K562 (cell line): ENCODE measurements around the gene S100A10. TPM values are rescaled to one million over a fixed set of nuclear protein-coding genes. Genes with fewer than 3 reads are reported as not detected.

ENCODE experiments used
- BRCA1 ChIP-seq, 2 experiments: fragments of 450-650 bp in 1 of 2; sonication (generic) in 1 of 2; formaldehyde crosslinking in 1 of 2; IDR thresholded peaks; 2 replicates each; pipeline versions ENCODE4 v1.5.0 to v1.6.1; 2017 to 2020; ENCODE audit warnings: mild to moderate bottlenecking in 1 of 2, missing genetic modification reagents in 1 of 2
- CCAR2 ChIP-seq: fragments of 200-400 bp; formaldehyde crosslinking; IDR thresholded peaks from 2 replicates; pipeline ENCODE4 v1.6.1; 2017; ENCODE audit warnings: mild to moderate bottlenecking, low read depth, low read length
- EP300 ChIP-seq: IDR thresholded peaks from 2 replicates; pipeline ENCODE4 v1.6.1; 2012; ENCODE audit warnings: low read length, improper control_type of control experiment
- FUS ChIP-seq: fragments of 200-400 bp; formaldehyde crosslinking; optimal IDR thresholded peaks from 2 replicates; pipeline ENCODE3; 2017; ENCODE audit warnings: low read depth, low read length
- GATAD2B ChIP-seq: fragments of 450-650 bp; IDR thresholded peaks from 2 replicates; pipeline ENCODE4 v1.6.1; 2017; ENCODE audit warnings: mild to moderate bottlenecking, borderline replicate concordance
- NFRKB ChIP-seq: fragments of 450-650 bp; IDR thresholded peaks from 2 replicates; pipeline ENCODE4 v1.6.1; 2016; ENCODE audit warnings: low read depth
- POLR3G ChIP-seq: IDR thresholded peaks from 2 replicates; pipeline ENCODE4 v1.6.1; 2011; ENCODE audit not compliant: insufficient read length, insufficient replicate concordance; ENCODE audit errors: extremely low read depth
- PURB ChIP-seq: sonication (generic); formaldehyde crosslinking; IDR thresholded peaks from 2 replicates; pipeline ENCODE4 v1.9.0; 2021; ENCODE audit warnings: low read depth, mild to moderate bottlenecking, missing genetic modification reagents
- RBM34 ChIP-seq: fragments of 200-400 bp; formaldehyde crosslinking; IDR thresholded peaks from 2 replicates; pipeline ENCODE4 v1.6.1; 2018; ENCODE audit warnings: low read length, borderline replicate concordance; ENCODE audit not compliant: insufficient read depth
- RNF2 ChIP-seq: sonication (generic); IDR thresholded peaks from 2 replicates; pipeline ENCODE4 v1.6.1; 2016
- TCF3 ChIP-seq: sonication (generic); formaldehyde crosslinking; IDR thresholded peaks from 2 replicates; pipeline ENCODE4 v1.4.0; 2020; ENCODE audit warnings: mild to moderate bottlenecking, missing genetic modification reagents
- ZKSCAN8 ChIP-seq: fragments of 200-800 bp; sonication (Bioruptor generic); IDR thresholded peaks from 2 replicates; pipeline ENCODE4 v1.6.1; 2016; ENCODE audit warnings: missing genetic modification characterization, missing compliant biosample characterization
- ZNF146 ChIP-seq: IDR thresholded peaks from one replicate; pipeline ENCODE4 v1.6.1; 2018; ENCODE audit warnings: missing compliant biosample characterization; ENCODE audit not compliant: unreplicated experiment
- polyA plus RNA-seq, 8 experiments: library from polyadenylated mRNA; depleted of rRNA in 4 of 8; stranded (reverse) in 5 of 8; unstranded in 3 of 8; fragments of >200 nt; fragmentation: Nextera tagmentation in 2 of 8; fragmentation: Illumina TruSeq in 1 of 8; extraction: Ambion mirVana in 2 of 8; extraction: Trizol in 1 of 8; gene quantifications; 2 replicates each; pipeline versions ENCODE4 v1.2.1 to v1.2.3, GENCODE V29; 2011 to 2014; ENCODE audit warnings: inconsistent platforms in 1 of 8, missing spikeins in 1 of 8
- total RNA-seq, 7 experiments: library from RNA; depleted of rRNA in 6 of 7; stranded (reverse); fragments of >200 nt in 6 of 7; fragmentation: Illumina TruSeq in 2 of 7; extraction: Trizol in 2 of 7; gene quantifications; 2 replicates each; pipeline versions ENCODE4 v1.2.1 to v1.2.3, GENCODE V29; 2011 to 2021; ENCODE audit warnings: low replicate concordance in 1 of 7
- TF ChIP-seq, protein P1 (sequence below): fragments of 250-450 bp; sonication (Bioruptor Pico); IDR thresholded peaks from 2 replicates; pipeline ENCODE4 v1.5.0; 2022; ENCODE audit warnings: mild to moderate bottlenecking
- TF ChIP-seq, protein P2 (sequence below): sonication (generic); formaldehyde crosslinking; IDR thresholded peaks from 2 replicates; pipeline ENCODE4 v1.8.0; 2022; ENCODE audit warnings: missing genetic modification reagents, mild to moderate bottlenecking, borderline replicate concordance
- TF ChIP-seq, protein P3 (sequence below): fragments of 250-450 bp; sonication (Bioruptor Pico); IDR thresholded peaks from 2 replicates; pipeline ENCODE4 v1.8.0; 2021; ENCODE audit warnings: moderate library complexity, mild to moderate bottlenecking, inconsistent platforms
- TF ChIP-seq, protein P4 (sequence below): fragments of 200-800 bp; sonication (Bioruptor generic); IDR thresholded peaks from 2 replicates; pipeline ENCODE4 v1.6.1; 2017; ENCODE audit warnings: missing genetic modification characterization, missing compliant biosample characterization
- TF ChIP-seq, protein P5 (sequence below): fragments of 150-350 bp; IDR thresholded peaks from 2 replicates; pipeline ENCODE4 v1.6.1; 2014; ENCODE audit warnings: low read depth, mild to moderate bottlenecking, low read length, borderline replicate concordance

Gene S100A10
- total and polyA plus RNA-seq, 9 of the 15 experiments (the other 6 are each of a cell fraction or from before 2014, with no cell fraction given) = 0.32 to 1.6 (median 0.50) TPM; not detected in 3

DNA sequence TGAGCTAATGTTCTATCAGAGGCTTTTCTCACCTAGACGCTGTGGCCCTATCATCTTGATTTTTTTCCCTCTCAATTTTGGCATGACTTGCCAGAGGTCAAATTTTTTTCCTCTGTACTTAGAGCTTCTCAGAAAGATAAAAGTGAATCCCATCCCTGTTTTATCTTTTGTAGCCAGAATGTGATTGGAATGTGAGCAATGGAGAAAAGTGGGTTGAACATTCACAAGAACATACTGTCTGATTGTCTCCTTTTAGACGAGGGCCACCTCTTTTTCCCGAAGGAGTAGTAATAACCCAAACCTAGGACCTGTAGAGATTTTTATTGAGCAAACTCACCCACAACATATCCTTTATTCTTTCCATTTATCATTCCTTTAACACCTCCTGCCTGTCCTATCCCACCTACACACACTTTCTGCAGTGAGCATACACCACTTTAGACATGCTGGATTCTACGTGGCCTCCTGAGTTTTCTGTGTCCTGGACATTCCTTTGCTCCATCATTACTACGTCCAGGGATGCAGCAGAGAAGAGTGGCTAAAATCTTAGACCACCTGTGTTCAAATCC lies 15.9 kb downstream of the S100A10 start (continued):
- TF ChIP-seq, protein P1, sequence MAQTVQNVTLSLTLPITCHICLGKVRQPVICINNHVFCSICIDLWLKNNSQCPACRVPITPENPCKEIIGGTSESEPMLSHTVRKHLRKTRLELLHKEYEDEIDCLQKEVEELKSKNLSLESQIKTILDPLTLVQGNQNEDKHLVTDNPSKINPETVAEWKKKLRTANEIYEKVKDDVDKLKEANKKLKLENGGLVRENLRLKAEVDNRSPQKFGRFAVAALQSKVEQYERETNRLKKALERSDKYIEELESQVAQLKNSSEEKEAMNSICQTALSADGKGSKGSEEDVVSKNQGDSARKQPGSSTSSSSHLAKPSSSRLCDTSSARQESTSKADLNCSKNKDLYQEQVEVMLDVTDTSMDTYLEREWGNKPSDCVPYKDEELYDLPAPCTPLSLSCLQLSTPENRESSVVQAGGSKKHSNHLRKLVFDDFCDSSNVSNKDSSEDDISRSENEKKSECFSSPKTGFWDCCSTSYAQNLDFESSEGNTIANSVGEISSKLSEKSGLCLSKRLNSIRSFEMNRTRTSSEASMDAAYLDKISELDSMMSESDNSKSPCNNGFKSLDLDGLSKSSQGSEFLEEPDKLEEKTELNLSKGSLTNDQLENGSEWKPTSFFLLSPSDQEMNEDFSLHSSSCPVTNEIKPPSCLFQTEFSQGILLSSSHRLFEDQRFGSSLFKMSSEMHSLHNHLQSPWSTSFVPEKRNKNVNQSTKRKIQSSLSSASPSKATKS = no peak
- TF ChIP-seq CCAR2 (no peak), NFRKB (no peak), RBM34 (no peak), POLR3G (no peak), FUS (no peak), BRCA1 (IDR thresholded peaks at IDR 0.05) (no peak), BRCA1 (CRISPR knock-in tag; IDR thresholded peaks at IDR 0.05) (no peak), GATAD2B (no peak; the same call in 1 of the 2 replicates), EP300 (peak; percentile 48; the same call in 1 of the 2 replicates), PURB (CRISPR knock-in tag) (no peak), ZNF146 (no peak), RNF2 (no peak), TCF3 (peak; percentile 63), ZKSCAN8 (CRISPR knock-in tag) (no peak)
- TF ChIP-seq, protein P2, sequence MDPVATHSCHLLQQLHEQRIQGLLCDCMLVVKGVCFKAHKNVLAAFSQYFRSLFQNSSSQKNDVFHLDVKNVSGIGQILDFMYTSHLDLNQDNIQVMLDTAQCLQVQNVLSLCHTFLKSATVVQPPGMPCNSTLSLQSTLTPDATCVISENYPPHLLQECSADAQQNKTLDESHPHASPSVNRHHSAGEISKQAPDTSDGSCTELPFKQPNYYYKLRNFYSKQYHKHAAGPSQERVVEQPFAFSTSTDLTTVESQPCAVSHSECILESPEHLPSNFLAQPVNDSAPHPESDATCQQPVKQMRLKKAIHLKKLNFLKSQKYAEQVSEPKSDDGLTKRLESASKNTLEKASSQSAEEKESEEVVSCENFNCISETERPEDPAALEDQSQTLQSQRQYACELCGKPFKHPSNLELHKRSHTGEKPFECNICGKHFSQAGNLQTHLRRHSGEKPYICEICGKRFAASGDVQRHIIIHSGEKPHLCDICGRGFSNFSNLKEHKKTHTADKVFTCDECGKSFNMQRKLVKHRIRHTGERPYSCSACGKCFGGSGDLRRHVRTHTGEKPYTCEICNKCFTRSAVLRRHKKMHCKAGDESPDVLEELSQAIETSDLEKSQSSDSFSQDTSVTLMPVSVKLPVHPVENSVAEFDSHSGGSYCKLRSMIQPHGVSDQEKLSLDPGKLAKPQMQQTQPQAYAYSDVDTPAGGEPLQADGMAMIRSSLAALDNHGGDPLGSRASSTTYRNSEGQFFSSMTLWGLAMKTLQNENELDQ (CRISPR knock-in tag) = no peak
- TF ChIP-seq, protein P3, sequence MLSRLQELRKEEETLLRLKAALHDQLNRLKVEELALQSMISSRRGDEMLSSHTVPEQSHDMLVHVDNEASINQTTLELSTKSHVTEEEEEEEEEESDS (CRISPR knock-in tag) = no peak
- TF ChIP-seq, protein P4, sequence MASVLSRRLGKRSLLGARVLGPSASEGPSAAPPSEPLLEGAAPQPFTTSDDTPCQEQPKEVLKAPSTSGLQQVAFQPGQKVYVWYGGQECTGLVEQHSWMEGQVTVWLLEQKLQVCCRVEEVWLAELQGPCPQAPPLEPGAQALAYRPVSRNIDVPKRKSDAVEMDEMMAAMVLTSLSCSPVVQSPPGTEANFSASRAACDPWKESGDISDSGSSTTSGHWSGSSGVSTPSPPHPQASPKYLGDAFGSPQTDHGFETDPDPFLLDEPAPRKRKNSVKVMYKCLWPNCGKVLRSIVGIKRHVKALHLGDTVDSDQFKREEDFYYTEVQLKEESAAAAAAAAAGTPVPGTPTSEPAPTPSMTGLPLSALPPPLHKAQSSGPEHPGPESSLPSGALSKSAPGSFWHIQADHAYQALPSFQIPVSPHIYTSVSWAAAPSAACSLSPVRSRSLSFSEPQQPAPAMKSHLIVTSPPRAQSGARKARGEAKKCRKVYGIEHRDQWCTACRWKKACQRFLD (CRISPR knock-in tag) = no peak
- TF ChIP-seq, protein P5, sequence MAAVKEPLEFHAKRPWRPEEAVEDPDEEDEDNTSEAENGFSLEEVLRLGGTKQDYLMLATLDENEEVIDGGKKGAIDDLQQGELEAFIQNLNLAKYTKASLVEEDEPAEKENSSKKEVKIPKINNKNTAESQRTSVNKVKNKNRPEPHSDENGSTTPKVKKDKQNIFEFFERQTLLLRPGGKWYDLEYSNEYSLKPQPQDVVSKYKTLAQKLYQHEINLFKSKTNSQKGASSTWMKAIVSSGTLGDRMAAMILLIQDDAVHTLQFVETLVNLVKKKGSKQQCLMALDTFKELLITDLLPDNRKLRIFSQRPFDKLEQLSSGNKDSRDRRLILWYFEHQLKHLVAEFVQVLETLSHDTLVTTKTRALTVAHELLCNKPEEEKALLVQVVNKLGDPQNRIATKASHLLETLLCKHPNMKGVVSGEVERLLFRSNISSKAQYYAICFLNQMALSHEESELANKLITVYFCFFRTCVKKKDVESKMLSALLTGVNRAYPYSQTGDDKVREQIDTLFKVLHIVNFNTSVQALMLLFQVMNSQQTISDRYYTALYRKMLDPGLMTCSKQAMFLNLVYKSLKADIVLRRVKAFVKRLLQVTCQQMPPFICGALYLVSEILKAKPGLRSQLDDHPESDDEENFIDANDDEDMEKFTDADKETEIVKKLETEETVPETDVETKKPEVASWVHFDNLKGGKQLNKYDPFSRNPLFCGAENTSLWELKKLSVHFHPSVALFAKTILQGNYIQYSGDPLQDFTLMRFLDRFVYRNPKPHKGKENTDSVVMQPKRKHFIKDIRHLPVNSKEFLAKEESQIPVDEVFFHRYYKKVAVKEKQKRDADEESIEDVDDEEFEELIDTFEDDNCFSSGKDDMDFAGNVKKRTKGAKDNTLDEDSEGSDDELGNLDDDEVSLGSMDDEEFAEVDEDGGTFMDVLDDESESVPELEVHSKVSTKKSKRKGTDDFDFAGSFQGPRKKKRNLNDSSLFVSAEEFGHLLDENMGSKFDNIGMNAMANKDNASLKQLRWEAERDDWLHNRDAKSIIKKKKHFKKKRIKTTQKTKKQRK = no peak
